ENCODE measurements around the gene ARID1B.

GRCh38 chr6:157108923-157109322, 331.7 kb downstream of the ARID1B start:
- TF ChIP-seq CTCF (IDR thresholded peaks at IDR 0.05) (no peak), POLR2A (IDR thresholded peaks at IDR 0.05) (no peak)
